Measurements from ENCODE around the gene SUN1.

GRCh38 chr7:860149-860548 lies 27.9 kb downstream of the SUN1 start:
- TF ChIP-seq POLR2A (IDR thresholded peaks at IDR 0.05), result no peak
- TF ChIP-seq CTCF (IDR thresholded peaks at IDR 0.05), result no peak

Measured in uterus (tissue), 2 donors.